Skeletal muscle satellite cell (primary cell): ENCODE data around the gene SEPTIN6.
"Not testable (repeated sequence)": the region's sequence is repeated elsewhere in the genome, so short reads cannot be mapped to it uniquely, and the experiment has no call there.

Source experiments
- H3K27me3 ChIP-seq: 2 replicates; pipeline ENCODE4 v1.7.0; 2013; ENCODE audit warnings: low read length; ENCODE audit not compliant: control insufficient read depth, insufficient read depth
- H3K36me3 ChIP-seq: 2 replicates; pipeline ENCODE4 v1.7.0; 2013; ENCODE audit warnings: mild to moderate bottlenecking, control low read depth, low read length; ENCODE audit not compliant: insufficient read depth
- H3K4me1 ChIP-seq: 2 replicates; pipeline ENCODE4 v1.7.0; 2013; ENCODE audit warnings: low read length; ENCODE audit not compliant: control insufficient read depth, insufficient read depth
- H3K4me2 ChIP-seq: 2 replicates; pipeline ENCODE4 v1.7.0; 2013; ENCODE audit warnings: mild to moderate bottlenecking, low read length
- H3K4me3 ChIP-seq: 2 replicates; pipeline ENCODE4 v1.7.0; 2013; ENCODE audit warnings: low read length
- H3K9ac ChIP-seq: 2 replicates; pipeline ENCODE4 v1.7.0; 2013; ENCODE audit warnings: mild to moderate bottlenecking, low read depth, low read length, moderate library complexity
- H3K9me3 ChIP-seq: replicated peaks from 2 replicates; pipeline ENCODE4 v1.7.0; 2013; ENCODE audit warnings: mild to moderate bottlenecking, control low read depth, low read length

SEPTIN6 gene

DNA sequence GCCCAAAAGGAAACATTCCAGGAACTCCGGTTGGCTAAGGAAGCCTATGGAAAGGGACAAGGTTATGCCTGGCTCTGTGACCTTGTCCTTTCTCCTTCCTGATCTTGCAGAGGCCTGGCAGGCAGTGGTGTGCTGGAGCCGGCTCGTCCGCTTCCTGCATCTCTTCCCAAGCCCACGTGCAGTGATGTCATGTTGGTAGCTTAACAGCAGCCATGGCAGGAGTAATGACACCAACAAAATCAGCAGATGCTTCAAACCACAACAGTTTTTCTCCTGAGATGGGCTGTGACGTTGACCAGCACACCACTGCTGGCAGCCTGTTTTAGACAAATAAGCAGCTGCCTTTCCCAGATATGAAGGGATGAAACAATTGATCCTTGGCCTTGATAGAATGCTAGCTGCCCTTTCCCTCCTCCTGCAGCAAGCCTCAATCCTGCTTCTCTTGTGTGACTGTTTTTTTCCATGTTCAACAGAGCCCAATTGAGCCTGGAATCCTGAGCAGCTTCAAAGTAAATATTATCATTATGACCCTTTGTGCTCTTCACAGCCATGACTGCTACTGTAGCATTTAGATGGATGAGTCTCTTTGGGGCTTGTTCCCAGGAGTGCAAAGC is 23.4 kb downstream of the SEPTIN6 start:
- H3K4me3 ChIP-seq = no peak overlapping the region
- H3K4me1 ChIP-seq = peaks cover 3% of the 10 kb centered on the region
- H3K9ac ChIP-seq = no peak overlapping the region
- no peaks in the 10 kb centered on the region for H3K9me3 ChIP-seq
- H3K27me3 ChIP-seq = no peaks in the 10 kb centered on the region
- H3K36me3 ChIP-seq = no peaks in the 10 kb centered on the region
- H3K4me2 ChIP-seq = no peak overlapping the region

DNA sequence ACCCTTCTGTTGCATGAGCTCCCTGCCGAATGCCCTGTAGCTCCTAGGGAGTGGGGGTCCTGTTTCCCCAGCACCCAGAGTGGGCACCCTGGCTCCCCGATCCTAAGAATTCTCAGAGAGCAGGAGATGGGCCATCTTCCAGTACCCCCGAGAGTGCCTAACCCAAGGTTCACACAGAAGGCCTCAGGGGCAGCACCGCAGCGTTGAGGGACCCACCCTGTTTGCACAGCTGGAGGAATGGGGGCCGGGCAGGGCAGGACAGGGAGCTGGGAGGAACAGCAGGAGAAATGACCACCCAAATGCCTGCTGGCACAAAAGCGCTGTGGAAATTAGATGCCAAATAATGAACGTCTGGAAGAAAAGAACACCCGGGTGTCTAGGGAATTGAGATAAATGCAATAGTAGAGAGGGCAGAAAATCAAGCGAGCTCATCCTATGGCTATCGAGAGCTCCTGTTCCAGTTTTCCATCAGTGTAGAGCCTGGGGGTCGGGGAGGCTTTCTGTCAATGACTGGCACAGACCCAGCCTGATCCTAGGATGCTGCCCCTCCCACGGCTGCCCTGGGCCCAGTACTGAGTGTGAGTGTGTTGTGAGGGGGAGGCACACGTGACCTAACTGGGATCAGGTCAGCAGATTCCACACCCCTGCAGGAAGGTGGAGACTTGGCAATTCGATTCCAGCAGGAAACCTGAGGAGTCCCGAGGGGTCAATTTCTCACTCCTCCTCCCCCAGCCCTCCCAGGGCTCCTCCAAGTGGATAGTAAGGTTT is 25.7 kb downstream of the SEPTIN6 start:
- H3K4me1 ChIP-seq = peaks cover 3% of the 10 kb centered on the region
- H3K27me3 ChIP-seq = no peaks in the 10 kb centered on the region
- no peaks in the 10 kb centered on the region for H3K9me3 ChIP-seq
- H3K4me2 ChIP-seq = no peak overlapping the region
- no peaks in the 10 kb centered on the region for H3K36me3 ChIP-seq
- no peak overlapping the region for H3K4me3 ChIP-seq
- no peak overlapping the region for H3K9ac ChIP-seq

DNA sequence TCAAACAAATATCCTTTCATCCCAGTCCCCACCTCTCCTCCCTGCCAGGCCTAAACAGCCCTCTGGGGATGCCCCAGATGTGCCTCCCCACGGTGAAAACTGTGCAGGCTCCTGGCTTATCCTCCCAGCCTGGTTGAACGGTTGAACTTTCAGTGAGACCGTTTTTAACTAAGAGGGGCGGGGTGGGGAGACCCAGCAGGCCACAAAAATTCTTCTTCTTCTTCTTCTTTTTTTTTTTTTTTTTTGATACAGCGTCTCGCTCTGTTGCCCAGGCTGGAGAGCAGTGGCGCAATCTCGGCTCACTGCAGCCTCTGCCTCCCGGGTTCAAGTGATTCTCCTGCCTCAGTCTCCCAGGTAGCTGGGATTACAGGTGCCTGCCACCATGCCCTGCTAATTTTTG is 28.1 kb downstream of the SEPTIN6 start:
- not testable (repeated sequence) for H3K27me3 ChIP-seq, H3K9me3 ChIP-seq, H3K4me2 ChIP-seq, H3K9ac ChIP-seq, H3K4me1 ChIP-seq, H3K4me3 ChIP-seq, H3K36me3 ChIP-seq

DNA sequence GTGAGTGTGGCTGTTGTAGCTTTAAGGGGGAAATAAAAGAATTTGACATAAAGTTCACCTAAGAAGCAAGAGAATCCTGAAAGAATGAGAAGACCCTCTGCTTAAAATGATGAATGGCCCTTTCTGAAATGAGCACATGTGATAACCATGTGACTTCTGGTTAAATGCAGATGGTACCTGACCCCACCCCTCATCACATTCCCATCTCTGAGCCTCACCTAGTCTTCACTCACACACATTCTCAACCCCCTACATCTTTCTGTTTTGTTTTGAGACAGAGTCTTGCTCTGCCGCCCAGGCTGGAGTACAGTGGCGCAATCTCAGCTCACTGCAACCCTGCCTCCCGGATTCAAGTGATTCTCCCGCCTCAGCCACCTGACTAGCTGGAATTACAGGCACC is 31.5 kb downstream of the SEPTIN6 start:
- no peak overlapping the region for H3K4me2 ChIP-seq
- no peaks in the 10 kb centered on the region for H3K27me3 ChIP-seq
- no peaks in the 10 kb centered on the region for H3K4me1 ChIP-seq
- H3K4me3 ChIP-seq = no peak overlapping the region
- no peaks in the 10 kb centered on the region for H3K9me3 ChIP-seq
- H3K9ac ChIP-seq = no peak overlapping the region
- no peaks in the 10 kb centered on the region for H3K36me3 ChIP-seq

DNA sequence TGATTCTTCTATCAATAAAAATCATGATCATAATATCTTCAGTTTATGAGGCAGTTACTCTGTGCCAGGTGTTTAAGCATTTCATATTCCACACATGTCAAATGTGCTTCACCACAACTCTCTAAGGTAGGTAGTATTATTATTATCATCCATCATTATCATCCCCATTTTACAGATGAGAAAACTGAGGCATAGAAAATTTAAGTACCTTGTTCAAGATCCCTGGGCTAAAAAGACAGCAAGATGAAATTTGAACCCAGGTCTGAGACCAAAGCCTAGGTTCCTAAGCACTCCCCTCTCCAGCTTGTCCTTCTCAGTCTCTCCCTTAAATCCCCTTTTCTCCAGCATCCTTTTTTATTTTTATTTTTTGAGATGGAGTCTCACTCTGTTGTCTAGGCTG is 33.4 kb downstream of the SEPTIN6 start:
- peaks cover 2% of the 10 kb centered on the region for H3K4me1 ChIP-seq
- H3K36me3 ChIP-seq = no peaks in the 10 kb centered on the region
- H3K9ac ChIP-seq = no peak overlapping the region
- H3K9me3 ChIP-seq = no peaks in the 10 kb centered on the region
- no peak overlapping the region for H3K4me2 ChIP-seq
- H3K4me3 ChIP-seq = no peak overlapping the region
- H3K27me3 ChIP-seq = no peaks in the 10 kb centered on the region

DNA sequence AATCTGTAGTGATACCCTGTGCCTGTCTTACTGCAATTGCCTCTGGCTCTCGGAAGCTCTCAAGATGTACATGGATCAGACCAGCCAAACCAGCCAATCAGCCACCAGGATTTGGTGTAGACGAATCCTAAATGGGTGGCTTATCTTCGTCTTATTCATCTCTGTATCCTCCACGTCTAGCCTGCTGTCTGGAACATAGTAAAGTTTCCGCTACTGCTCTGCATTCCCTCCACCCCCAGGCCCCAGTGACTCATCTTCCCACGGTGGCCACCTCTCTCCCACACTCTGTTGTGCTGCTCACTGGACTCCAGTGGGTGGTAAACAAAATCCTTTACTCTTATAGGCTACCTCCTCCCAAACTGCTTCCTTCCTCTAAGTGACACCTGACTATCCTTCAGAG is 37.8 kb downstream of the SEPTIN6 start:
- Histone ChIP-seq H3K4me2 (no peak overlapping the region), H3K36me3 (no peaks in the 10 kb centered on the region), H3K4me1 (peaks cover 2% of the 10 kb centered on the region), H3K27me3 (no peaks in the 10 kb centered on the region), H3K9ac (no peak overlapping the region), H3K9me3 (no peaks in the 10 kb centered on the region), H3K4me3 (no peak overlapping the region)

DNA sequence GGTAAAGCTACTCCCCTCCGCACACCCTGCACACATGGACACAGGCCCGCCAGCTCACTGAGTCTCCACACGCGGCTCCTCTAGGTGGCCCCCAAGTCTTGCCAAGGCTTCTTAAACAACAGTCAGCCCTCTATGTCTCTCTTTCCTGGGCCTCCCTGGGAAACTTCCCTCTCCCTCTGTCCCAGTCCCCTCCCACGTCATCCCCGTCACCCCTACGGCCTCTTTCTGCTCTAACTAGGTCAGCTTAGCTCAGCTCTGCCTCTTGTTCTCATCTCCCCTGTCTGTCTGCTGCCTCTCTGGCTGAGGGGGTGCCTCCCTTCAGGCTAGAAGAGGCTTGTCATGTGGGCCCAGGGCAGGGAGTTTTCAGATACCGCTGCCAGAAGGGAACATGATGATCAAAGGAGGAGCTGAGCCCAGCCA is 38.8 kb downstream of the SEPTIN6 start:
- no peaks in the 10 kb centered on the region for H3K9me3 ChIP-seq
- no peak overlapping the region for H3K9ac ChIP-seq
- peaks cover 2% of the 10 kb centered on the region for H3K4me1 ChIP-seq
- no peak overlapping the region for H3K4me2 ChIP-seq
- no peaks in the 10 kb centered on the region for H3K27me3 ChIP-seq
- no peak overlapping the region for H3K4me3 ChIP-seq
- H3K36me3 ChIP-seq = no peaks in the 10 kb centered on the region

DNA sequence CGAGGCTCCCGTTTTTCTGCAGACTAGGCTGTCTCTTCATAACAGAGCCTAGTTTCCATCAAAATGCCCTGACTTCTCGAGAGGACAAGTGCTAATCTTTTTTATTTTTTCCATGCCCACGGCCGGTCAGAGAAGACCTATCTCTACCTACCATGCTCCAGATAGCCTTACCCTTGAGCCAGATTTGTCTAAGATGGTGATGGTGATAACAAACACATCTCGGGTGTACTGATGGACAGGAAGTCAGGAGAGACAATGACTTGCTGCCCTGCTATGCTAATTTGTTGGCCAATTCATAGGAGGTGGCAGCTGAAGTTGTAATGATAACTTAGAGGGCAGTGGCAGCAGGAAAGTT is 44.6 kb downstream of the SEPTIN6 start:
- Histone ChIP-seq H3K4me1 (no peaks in the 10 kb centered on the region), H3K9me3 (no peaks in the 10 kb centered on the region), H3K9ac (no peak overlapping the region), H3K4me2 (no peak overlapping the region), H3K4me3 (no peak overlapping the region), H3K36me3 (no peaks in the 10 kb centered on the region), H3K27me3 (no peaks in the 10 kb centered on the region)

DNA sequence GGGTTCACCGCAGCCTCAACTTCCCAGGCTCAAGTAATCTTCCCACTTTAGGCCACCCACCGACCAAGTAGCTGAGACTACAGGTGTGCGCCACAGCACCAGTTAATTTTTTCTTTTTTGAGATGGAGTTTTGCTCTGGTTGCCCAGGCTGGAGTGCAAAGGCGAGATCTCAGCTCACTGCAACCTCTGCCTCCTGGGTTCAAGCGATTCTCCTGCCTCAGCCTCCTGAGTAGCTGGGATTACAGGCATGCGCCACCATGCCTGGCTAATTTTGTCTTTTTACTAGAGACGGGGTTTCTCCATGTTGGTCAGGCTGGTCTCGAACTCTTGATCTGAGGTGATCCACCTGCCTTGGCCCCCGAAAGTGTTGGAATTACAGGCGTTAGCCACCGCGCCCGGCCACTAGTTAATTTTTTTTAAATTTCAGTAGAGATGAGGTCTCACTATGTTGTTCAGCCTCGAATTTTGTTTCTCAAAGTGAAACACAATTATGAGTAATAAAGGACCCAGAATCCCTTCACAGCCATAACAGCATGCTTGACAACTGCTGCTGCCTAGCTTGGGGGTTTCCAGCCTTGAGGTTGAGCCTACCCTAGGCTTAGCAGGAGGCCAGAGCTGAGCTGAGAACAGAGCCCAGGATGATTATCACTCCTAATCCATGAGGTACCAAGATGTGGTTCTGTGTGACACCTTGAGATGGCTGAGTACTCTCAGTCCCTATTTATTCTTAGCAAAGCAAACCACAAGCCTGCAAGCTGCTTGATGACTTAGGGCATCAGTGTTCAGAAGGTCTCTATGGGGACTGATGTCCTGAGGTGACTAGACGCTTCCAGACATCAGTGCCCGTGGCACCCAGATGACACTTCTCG is 45.2 kb downstream of the SEPTIN6 start:
- Histone ChIP-seq H3K27me3 (no peaks in the 10 kb centered on the region), H3K4me1 (no peaks in the 10 kb centered on the region), H3K9me3 (no peaks in the 10 kb centered on the region), H3K36me3 (no peaks in the 10 kb centered on the region), H3K4me3 (no peak overlapping the region), H3K9ac (no peak overlapping the region), H3K4me2 (no peak overlapping the region)

DNA sequence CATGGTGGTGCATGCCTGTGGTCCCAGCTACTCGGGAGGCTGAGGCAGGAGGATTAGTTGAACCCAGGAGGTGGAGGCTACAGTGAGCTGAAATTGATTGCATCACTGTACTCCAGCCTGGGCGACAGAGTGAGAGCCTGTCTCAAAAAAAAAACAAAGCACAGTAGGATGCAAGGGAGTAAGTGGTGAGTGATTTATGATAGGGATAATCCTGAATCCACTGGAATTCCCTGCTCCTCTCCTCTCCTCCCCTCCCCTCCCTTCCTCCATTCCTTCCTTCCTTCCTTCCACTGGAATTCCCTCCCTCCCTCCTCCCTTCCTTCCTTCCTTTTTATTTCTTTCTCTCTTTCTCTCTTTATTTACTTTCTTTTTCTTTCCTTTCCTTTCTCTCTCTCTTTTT is 45.9 kb downstream of the SEPTIN6 start:
- H3K36me3 ChIP-seq = no peaks in the 10 kb centered on the region
- H3K27me3 ChIP-seq = no peaks in the 10 kb centered on the region
- no peaks in the 10 kb centered on the region for H3K9me3 ChIP-seq
- no peak overlapping the region for H3K4me3 ChIP-seq
- no peak overlapping the region for H3K9ac ChIP-seq
- H3K4me2 ChIP-seq = no peak overlapping the region
- no peaks in the 10 kb centered on the region for H3K4me1 ChIP-seq

DNA sequence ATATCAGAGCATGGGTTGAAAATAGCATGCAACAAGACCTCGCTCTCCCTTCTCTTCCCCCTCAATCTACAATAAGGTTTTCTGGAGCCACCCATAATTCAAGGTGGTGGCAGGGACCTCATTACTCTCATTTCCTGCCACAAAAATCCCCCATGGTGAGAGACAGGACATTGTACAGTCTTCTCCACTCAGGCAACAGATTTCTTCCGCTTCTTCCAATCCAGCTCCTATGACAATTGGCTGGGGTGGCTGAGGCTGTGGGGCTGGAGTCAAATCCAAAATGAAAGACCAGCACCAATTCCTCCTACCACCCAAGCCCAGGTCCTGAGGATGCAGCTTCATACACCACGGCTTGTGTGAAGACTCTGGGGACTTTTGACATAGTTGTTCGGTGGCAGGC is 46.5 kb downstream of the SEPTIN6 start:
- H3K27me3 ChIP-seq = no peaks in the 10 kb centered on the region
- H3K4me2 ChIP-seq = no peak overlapping the region
- no peaks in the 10 kb centered on the region for H3K4me1 ChIP-seq
- no peaks in the 10 kb centered on the region for H3K36me3 ChIP-seq
- H3K4me3 ChIP-seq = no peak overlapping the region
- H3K9me3 ChIP-seq = no peaks in the 10 kb centered on the region
- no peak overlapping the region for H3K9ac ChIP-seq
